HG02870 (cell line): Measurements from ENCODE around the gene ATP5ME.
"Not testable (repeated sequence)": the region's sequence is repeated elsewhere in the genome, so short reads cannot be mapped to it uniquely, and the experiment has no call there.

Experiments
- ATAC-seq: cut with Tn5 transposase; IDR thresholded peaks from one replicate; pipeline ENCODE4 v1.9.1; 2021; ENCODE audit warnings: mild to moderate bottlenecking, moderate library complexity; ENCODE audit not compliant: unreplicated experiment

ATP5ME gene

DNA sequence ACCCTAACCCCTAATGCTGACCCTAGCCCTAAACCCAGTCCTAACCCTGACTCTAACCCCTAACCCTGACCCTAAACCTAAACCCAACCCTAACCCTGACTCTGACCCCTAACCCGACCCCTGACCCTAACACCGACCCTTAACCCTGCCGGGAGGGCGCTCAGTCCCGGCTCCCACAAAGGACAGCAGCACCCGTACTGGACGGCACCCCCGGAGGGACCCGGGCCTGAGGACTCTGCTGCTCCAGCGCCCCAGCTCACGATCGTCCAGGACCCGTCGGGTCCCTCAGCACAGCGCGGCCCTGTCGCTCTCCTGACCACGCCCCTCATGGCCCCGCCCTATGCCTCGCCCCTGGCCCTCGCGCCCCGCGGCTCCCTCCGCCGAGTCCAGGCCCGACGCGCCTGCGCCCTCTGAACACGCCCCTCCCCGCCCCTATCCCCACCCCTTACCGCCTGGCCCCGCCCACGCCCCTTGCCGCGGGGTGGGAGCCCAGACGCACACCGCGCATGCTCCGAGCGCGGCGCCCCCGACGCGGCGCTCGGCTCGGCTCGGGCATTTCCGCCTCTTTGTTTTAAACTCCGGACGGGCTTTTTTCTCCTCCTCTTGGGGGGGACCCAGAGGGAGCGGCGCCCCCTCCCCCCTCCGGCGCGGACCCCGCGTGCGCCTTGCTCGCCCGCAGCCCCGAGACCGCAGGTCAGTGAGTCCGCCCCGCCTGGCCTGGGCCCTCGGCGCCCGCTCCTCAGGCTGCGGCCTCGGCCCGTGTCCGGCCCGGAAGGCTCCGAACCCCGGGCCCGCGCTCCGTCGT, 31.4 kb upstream of the ATP5ME start, which contains the start of gene PCGF3:
Gene PCGF3, plus strand, starts transcription at position 555 of the 805 bp plus-strand sequence. CDS start 27,849 bp downstream, outside the sequence.
- peak; percentile 93 for ATAC-seq

DNA sequence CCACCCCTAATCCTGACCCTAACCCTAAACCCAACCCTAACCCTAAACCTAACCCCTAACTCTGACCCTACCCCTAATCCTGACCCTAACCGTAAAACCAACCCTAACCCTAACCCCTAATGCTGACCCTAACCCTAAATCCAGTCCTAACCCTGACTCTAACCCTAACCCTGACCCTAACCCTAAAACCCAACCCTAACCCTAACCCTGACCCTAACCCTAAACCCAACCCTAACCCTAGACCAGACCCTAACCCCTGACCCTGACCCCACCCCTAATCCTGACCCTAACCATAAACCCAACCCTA, 30.8 kb upstream of the ATP5ME start:
- ATAC-seq = no peak

DNA sequence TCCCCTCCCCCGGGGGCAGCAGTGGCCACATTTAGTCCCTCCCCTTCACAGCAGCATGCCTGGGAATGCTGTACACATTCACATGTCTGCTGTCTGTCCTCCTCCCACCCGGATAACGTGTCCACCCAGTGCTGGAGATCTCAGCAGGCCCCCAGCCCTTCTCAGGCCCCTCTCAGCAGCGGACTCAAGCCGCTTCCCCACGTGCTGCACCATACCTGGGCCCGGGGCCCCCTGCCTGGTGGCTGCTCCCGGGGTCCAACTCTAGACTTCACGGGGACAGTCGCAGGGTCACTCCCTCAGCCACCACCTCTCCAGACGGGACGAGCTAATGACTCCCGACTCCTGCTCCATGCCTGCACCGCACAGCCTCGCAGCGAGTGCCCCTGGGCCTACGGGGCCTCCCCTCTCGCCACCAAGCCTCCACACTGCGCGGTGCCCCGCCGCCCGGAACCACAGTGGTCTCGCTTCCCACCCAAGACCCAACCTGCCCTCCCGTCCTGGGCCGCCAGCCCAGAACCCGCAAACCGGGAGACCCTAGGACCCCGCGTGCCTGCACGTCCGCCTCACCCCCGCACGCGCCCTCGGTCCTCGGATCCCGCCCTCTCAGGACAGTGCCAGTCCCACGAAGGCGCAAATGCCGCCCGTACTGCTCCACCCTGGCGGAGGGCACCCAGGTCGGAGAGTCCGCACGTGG, 30.3 kb upstream of the ATP5ME start:
- no peak for ATAC-seq

DNA sequence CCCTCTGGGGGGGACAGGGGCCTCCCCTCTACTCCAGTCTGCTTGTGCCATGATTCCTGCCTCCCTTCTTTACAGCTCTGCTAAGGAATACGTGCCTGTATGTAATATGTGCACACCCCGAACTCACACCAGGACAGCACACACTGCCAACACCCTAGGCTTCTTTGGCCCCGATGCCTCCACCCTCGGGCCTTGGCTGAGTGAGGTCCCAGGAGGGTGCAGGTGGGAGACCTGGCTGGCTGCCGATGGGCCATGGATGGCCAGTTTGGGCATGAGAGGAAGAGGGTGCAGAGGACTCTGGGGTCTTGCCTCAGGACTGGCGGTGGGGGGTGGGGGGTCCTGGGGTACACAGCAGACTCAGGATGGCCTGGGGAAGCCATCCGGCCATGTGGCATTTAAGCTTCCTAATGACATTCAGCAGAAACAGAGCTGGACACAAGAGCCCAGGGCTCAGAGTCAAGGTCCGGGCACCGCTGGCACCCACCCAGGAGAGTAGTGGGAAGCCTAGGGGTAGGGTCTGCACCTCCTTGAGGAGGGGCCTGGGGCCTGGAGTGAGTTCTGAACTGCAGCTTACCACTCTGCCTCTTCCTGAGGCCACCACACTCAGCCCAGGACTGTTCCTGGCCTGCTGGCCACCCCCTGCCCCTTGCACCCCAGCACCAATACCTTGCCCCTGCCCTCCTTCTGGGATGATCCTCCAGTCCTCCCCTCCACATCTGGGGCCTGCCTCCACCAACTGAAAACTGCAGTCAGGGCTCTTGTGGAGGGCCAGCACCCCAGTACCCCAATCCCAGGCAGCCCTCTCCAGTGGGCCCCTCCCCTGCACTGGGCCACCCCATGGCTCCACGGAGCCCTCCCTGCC, 29.5 kb upstream of the ATP5ME start:
- no peak for ATAC-seq

DNA sequence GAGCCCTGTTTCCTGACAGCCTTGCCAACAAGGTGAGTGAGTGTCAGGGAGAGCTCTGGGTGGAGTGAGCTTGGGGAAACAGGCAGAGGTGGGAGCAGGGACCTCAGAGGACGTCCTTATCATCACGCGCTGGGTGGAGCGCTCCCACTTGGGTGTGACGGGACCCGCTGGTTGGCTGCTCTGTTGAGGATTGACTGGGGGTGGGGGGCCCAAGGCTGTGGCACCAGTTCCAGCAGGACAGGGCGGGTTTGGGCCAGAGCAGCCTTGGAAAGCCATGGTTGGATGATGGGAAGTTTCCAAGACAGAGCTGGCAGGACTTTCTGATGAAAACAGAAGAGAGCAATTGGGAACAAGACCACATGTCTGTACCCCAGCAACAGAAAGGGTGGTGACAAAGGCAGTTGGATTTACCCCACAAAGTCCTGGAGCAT, 28.6 kb upstream of the ATP5ME start:
- no peak for ATAC-seq

DNA sequence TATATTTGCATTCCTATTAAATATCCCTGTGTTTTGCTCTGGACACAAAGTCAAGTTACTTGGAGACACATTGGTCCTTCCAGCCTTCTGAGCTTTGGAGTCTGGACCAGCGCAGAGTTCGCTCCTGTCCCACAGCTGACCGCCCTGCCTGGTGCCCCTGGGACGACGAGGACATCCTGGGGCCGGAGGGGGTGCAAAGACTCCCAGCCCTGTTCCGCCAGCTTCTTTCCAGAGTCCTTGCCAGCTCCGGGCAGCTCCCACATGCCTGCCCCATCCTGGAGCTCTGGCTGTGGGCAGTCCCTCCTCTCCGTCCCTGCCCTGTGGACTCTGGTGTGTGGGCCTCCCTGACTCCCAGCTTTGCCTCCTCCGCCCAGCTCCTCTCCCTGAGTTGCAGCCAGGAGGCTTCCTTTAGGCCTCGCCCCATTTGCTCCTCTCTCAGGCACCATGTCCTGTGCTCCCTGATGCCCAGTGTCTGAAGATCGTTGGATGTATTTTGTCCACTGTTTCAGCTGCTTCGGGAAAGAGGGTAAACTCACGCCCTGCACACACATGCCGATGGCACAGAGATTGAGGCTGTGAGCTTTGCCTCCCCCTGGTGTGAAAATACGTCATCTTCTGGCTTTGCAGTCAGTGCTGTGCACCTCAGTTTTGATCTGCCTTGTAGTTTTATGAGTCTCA, 26.6 kb upstream of the ATP5ME start:
- ATAC-seq = no peak

DNA sequence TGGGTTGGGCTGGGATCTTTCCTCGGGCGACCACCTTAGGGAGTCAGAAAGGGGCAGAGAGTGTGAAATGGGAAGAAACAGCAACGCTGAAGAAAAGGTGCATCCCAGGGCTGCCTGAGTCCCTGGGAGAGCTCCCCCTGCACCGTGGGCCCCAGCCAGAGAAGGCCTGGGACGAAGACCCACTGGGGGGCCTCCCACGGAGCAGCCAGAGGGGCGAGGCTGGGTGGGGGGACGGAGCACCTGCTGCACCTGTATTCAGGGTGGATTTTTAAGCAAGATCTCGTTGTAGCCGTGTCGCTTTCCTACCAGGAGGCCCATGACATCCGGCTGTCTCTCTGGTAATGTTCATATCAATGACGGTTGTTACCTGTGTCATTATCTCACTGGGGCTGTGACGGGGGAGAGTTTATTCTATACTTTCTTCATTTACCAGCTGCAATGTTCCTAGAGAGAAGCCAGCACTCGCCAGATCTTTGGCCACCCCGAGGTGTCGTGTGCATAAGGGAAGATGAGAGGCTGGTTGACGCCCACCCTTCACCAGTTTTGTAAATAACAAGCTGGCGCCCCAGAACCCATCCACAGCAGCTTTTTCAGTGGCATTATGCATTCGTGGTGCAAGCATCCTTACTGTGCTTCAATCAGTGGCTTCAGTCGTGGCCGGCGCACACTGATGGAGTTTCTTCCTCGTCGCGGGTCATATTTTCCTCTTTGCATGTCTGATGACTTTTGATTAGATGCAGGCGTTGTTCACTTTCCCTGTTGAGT, 25.9 kb upstream of the ATP5ME start:
- ATAC-seq = no peak

DNA sequence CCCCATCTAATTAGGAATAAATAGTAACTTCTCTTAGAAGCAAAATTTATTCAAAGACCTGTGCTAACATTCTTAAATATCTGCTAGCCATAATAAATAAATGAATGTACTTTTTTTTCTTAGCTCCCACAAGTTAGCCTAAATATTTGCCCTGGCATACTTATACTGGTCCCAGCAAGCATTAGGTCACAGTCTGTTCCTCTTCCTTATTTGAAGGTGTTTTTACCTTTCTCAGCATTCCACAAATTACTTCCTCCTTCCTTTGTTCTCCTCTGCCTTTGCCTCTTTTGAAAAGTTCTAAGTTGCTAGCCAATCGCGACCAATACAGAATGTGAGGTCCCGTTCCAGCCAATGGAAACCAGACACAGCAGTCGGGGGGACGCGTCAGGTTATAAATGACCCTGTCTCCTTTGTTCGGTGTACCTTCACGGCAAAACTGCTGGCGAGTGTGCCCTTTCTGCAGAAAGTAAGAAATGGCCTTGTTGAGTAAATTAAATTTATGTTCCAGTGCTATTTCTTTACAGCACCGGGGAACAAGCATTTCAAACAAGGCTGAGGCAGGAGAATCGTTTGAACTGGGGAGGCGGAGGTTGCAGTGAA, 20.4 kb upstream of the ATP5ME start:
- not testable (repeated sequence) for ATAC-seq

DNA sequence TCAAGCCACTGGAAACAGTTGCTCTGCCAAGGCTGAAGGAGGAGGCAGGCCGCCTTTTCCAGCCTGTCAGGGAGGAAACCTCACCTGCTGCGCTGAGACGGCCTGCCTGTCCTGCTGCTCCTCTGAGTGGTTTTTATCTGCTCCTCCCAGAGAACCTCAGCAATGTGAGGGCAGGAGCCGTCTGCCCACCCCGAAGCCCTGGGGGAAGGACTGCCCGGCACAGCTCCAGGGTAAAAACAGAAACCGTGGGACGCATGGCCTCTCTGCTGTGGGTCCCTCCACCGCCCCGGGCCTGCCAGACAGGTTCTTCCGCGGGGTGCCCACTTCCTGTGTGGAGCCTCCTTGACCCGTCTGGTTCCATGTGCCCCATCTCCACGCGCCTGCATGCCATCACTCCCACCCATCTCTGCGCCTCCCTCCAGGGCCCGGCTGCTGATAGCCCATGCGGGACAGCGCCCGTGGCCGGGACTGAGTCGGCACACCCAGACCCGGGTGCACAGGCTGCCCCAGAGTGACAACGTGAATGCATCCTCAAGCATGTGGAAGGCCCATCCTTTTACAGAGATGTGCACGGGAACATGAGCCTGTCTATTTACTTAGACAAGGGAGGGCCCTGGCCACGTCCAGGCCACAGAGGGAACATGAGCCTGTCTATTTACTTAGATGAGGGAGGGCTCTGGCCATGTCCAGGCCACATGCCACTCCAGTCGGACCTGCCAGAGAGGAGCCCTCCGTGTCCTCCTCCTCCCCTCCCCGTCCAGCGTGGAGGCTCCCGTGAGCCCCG, 18.9 kb upstream of the ATP5ME start:
- ATAC-seq = no peak

DNA sequence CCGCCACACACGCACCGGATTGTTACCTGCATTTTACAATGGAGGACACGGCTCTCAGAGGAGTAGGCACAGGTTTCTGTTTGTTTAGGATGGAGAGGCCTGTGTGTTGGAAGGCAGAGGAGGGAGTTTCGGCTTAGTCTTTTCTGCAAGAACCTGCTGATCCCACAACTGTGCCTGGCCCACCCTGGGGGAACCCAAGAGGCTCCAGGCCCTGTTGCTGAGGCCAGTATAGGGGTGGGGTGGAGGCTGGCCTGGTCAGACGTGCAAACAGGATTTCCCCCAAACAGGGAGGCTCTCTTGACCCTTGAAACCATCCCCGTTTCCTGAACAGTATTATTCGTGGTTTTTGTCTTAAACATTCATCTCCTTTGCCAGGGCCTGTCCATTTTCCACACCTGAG, 15.6 kb upstream of the ATP5ME start:
- no peak for ATAC-seq

DNA sequence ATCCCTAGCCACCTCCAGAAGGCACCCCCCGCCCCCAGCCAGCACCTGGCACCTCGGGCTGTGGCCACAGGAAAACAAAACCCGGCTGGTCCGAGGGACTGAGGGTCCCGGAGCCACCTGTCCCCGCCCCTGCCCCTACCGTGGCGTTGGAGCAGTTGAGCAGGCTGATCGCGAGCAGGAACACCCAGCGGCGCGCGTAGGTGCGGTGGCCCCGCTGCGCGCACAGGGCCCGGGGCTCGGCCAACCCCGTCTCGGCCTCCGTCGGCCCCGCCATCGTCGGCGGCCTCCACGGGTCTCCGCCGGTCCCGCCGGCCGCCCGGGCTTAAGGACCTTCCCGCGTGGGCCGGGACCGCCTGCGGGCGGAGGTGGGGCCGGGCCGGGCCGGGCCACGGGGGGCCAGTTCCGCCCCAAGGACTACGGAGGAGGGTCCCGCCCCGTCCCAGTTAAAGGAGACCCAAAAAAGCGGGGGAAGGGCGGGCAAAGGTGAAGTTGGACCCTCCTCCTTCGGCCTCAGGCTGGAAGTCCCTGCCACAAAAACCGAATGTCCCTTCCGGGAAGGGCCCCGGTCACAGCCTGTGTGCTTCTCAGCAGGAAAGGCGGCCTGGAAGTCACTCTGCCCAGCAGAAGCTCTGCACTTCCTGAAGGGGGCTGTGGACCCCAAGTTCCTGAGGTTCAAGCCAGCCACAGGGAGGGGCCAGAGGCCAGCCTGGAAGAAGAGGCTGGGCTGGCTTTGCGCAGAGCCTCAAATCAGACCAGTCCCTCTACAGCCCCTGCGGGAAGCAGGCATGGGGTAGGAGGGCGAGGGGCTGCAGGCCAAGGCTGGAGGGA, 15.0 kb upstream of the ATP5ME start, which contains the start of gene SLC49A3:
Gene SLC49A3, minus strand, starts transcription at position 298 of the 828 bp plus-strand sequence. Its CDS starts 24 bp downstream, at position 274.
- ATAC-seq = no peak

DNA sequence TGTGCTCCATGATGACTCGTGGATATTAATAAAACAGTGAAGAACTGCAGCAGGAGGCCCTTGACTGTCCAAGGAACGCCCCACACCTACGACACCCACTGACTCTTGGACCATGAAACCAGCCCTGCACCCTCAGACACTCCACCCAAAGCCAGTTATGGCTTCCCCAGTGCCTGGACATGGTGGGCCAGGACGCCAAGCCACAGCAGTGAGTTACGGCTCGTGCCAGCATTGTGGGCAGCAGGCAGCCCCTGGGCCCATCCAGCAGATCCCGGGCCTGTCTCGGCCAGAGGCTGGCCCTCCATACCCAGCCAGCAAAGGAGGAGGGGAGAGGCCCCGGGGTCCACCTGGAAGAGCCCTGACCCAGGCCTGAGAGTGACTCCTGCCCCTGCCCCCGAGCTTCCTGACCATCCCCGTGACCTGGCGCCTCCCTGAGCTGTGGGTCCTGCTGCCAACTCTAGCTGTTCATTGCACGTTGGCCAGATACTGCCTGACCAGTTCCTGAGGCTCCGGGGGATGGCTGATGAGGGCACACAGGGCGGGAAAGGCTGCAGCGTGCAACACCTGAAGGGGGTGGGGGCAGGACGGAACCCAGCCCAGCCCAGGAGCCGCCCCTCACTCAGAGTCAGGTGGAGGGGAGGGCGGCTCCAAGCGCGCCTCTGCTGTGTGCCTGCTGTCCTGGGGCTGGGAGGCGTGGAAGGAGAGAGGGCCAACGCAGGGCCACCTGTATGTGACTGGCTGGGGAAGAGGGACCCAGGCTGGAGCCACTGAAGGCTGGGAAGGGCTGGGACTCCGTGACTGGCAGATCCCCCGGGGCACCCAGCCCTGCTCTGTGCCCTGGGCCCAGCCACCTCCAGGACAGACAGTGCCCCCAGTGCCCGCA, 14.1 kb upstream of the ATP5ME start:
- no peak for ATAC-seq

DNA sequence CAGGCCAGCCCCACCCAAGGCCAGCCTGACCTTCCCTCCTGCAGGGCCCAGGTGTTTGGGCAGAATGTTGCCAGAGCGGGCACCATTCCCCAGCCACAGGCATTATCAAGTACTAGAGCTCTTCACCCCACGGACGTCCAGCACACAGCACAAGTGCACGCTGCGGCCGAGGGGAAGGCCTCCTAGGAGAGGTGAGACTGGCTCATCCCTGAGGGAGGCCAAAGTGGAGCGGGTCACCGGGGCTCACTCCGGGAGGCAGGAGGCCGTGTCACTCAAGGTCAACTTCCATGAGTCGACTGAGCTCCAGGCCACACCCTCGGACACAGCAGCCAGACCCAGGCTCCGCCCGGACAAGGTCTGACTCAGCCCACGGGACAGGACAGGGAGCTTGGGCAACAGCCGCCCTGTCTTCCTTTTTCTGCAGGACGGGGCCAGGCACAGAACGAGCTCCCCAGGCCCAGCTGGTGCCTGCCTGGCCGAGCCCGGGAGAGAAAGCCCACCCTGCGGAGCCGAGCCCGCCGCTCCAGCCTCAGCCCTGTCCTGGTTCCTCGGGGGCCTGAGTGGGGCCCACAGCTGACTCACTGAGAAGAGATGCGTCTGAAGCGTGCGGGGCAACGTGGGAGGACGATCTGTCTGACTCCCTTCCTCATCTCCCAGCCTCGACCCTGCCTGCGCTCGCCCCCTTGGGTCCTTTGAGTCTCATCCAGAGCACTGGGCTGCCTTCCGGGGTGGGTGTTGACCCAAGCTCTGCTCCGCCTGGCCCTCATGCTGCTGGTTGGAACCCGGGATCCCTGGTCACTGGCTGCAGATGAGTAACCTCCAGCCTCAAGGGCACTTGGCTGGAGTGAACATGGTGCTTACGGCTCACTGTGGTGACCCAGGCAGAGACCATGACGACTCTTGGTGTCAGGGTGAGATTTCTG, 13.2 kb upstream of the ATP5ME start:
- ATAC-seq = no peak

DNA sequence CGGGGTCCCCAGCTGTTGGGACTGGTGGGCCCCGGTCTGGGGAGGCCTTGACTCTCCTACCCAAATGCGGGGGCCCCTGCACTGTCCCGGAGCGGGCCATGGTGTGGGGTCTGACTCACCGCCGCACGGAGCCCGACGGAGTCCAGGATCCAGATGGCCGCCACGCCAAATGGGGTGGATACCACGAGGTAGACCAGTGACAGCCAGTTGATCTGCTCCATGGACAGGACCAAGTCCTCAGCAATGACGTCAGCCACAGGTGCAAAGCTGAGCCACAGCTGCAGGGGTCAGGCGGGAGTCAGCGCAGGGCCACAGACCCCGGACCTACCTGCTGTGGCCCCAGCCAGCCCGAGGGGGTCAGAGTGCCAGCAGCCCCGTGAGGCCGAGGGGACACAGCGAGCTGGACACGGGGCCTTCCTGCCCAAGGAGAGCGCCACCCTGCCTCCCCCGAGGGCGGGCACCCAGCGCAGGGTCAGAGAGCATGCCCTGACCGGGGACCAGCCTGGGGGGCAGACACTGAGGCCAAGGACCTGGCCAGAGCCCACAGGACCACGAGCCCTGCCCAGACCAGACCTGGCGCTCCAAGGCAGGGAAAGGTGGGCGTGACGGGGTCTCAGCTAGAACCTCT, 12.5 kb upstream of the ATP5ME start:
- no peak for ATAC-seq

DNA sequence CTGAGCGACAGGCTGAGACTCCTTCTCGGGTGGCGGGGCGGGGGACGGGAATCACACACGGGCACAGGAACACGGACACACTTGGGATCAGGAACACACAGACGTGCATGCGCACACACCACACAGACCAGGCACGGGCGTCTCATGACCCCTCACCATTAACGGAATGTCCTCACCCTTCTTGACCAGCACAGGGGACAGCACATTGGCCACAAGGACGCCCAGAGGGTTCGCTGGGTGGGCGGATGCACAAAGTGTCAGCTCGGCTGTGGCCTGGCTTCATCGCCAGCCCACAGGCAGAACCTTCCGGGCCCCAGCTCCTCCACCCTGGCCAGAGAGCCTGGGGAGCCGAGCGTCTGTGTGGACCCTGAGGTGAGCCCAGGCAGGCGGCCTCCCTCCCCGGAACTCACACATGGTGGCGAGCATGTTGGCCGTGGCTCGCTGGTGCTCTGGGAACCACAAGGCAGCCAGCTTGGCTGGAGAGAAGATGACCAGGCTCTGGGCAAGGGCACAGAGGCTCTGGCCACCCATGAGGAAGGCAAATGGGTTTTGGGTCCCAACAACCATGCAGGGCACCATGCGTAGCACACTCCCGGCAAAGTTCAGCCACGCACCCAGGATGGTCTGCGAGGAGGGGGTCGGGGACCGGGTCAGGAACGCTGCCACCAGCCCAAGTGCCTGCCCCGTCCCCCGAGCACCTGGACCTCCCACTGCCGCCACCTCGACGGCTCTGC, 11.8 kb upstream of the ATP5ME start:
- no peak for ATAC-seq
